Peyer's patch (tissue), 4 donors: ENCODE data around the gene RPA1. TPM values are rescaled to one million over a fixed set of nuclear protein-coding genes. Genes with fewer than 3 reads are reported as not detected.
A peak's percentile ranks its signal among the peaks of the same experiment; 100 is the strongest.

ENCODE experiments used
- DNase-seq, 3 donors: peaks; one replicate each; pipeline ENCODE4 v3.0.0-alpha.2; 2017 to 2019
- H3K27ac ChIP-seq, 4 donors: fragments of 200-600 bp; sonication (generic); one replicate each; pipeline ENCODE4 v1.5.1; 2016 to 2019
- H3K27me3 ChIP-seq, 2 donors: fragments of 200-600 bp; sonication (generic); one replicate each; pipeline ENCODE4 v1.5.1; 2019
- H3K36me3 ChIP-seq, 3 donors: fragments of 200-600 bp; sonication (generic); one replicate each; pipeline ENCODE4 v1.5.1; 2016 to 2019
- H3K4me1 ChIP-seq, 4 donors: fragments of 200-600 bp; sonication (generic); one replicate each; pipeline ENCODE4 v1.5.1; 2016 to 2019
- H3K4me3 ChIP-seq, 4 donors: fragments of 200-600 bp; sonication (generic); 1 replicate in 3 of 4; 2 replicates in 1 of 4; pipeline ENCODE4 v1.5.1; 2016 to 2019; ENCODE audit warnings: mild to moderate bottlenecking in 1 of 4
- H3K9me3 ChIP-seq, 4 donors: fragments of 200-600 bp; sonication (generic); one replicate each; pipeline ENCODE4 v1.5.1; 2016 to 2019; ENCODE audit warnings: mild to moderate bottlenecking in 1 of 4
- CTCF ChIP-seq, 6 experiments: fragments of 450-650 bp in 4 of 6; fragments of 200-600 bp in 2 of 6; sonication (generic) in 1 of 6; IDR thresholded peaks; one replicate each; pipeline ENCODE4 v1.5.1; 2017 to 2019; ENCODE audit warnings: antibody characterized with exemption in 6 of 6, mild to moderate bottlenecking in 3 of 6, moderate library complexity in 1 of 6
- POLR2A ChIP-seq, 2 donors: fragments of 450-650 bp; IDR thresholded peaks; one replicate each; pipeline ENCODE4 v1.5.1; 2017; ENCODE audit warnings: antibody characterized with exemption in 2 of 2, mild to moderate bottlenecking in 2 of 2, moderate library complexity in 2 of 2
- total RNA-seq, 4 donors: library from RNA; depleted of rRNA; stranded (reverse); fragments of >200 nt; gene quantifications; one replicate each; pipeline ENCODE4 v1.1.0, GENCODE V29; 2016

RPA1 gene
- total RNA-seq, 4 donors from 2014 or later: 17.2 to 32.2 (median 26.0) TPM

DNA sequence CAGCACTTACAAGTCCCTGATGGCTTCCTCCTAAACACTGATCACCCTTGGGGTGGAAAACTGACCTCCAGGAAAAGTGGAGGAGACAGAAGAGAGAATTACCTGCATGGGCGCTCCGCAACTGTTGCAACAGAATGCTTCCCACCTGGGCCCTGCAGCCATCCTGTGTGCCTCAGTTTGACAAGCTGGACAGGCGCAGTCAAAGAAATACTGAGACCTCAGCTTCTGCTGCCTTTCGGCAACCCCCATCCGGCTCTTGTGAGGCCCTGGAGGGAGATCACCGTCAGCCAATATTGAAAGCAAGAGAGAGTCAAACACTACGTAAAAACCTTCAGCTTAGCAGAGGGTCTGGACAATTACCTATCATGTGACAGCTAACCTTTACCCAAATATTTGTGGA, 43.1 kb upstream of the RPA1 start:
- no peaks in the 10 kb centered on the region for H3K27me3 ChIP-seq
- peaks cover 0 to 16% (median 0%) of the 10 kb centered on the region in 3 donors for H3K36me3 ChIP-seq
- no peaks in the 10 kb centered on the region for H3K9me3 ChIP-seq
- DNase-seq: no peak
- peak overlapping the region; percentile 47 to 87 (median 80) for H3K27ac ChIP-seq
- no peak for TF ChIP-seq CTCF (IDR thresholded peaks at IDR 0.05)
- no peak for TF ChIP-seq POLR2A (IDR thresholded peaks at IDR 0.05)
- no peak overlapping the region for H3K4me3 ChIP-seq
- H3K4me1 ChIP-seq: peaks cover 4 to 24% (median 11%) of the 10 kb centered on the region in 4 donors

DNA sequence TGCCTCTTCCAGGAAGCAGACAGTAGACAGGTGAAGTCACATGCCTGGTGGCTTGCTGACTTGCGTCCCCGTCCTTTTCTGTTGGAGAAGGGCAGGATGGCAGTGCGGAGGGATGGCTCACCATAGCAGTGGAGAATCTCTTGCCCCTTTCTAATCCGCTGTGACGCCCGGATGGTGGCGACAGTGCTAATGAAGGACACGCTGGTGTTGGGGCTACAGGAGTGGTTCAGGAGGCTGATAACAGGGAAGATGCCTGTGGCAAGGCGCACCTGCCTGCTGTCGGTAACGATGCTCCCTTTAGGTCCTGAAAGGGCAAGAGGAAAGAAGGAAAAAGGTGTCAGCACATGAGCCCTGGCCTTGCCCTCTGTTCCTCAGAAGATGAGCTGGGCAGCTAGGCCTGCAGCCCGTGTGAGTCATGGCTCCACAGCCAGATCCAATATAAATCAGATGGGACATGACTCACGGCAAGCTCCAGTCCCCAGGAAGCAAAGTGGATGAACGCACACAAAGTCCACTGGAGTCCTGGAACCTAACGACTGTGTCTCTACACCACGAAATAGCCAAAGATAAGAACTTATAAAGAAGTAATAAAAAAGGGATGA, 42.4 kb upstream of the RPA1 start:
- no peak for TF ChIP-seq CTCF (IDR thresholded peaks at IDR 0.05)
- TF ChIP-seq POLR2A (IDR thresholded peaks at IDR 0.05): peak in 1 of 2 donors; percentile 71
- Histone ChIP-seq H3K4me3 (no peak overlapping the region), H3K4me1 (peaks cover 4 to 22% (median 8%) of the 10 kb centered on the region in 4 donors), H3K27ac (peak overlapping the region; percentile 47 to 87 (median 80)), H3K9me3 (no peaks in the 10 kb centered on the region), H3K27me3 (no peaks in the 10 kb centered on the region), H3K36me3 (peaks cover 0 to 10% (median 0%) of the 10 kb centered on the region in 3 donors)
- DNase-seq: peak in 2 of 3 donors; percentile 83 to 91

DNA sequence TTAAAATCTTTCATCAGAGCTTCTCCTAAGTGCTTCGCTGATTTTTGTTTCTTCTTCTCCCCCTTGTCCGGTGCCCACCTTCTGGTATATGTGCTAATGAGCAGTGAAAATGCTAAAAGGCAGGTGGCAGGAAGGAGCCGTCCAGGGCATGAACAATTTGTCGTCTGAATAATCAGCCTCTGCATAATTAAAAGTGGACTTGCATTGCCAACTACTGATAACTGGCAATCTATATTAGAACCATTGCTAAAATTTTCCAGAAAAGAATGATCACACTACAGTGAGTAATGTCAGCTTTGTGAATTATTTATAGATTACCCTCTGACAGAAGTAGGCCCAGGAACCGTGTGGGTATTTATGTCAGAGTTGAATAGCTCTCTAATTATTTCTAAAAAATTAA, 39.9 kb upstream of the RPA1 start:
- Histone ChIP-seq H3K4me3 (no peak overlapping the region), H3K36me3 (no peaks in the 10 kb centered on the region), H3K4me1 (peaks cover 0 to 22% (median 4%) of the 10 kb centered on the region in 4 donors), H3K27ac (peak overlapping the region in 1 of 4 donors; percentile 10), H3K27me3 (no peaks in the 10 kb centered on the region), H3K9me3 (no peaks in the 10 kb centered on the region)
- no peak for DNase-seq
- peak in 2 of 6 experiments; percentile 13 to 30 for TF ChIP-seq CTCF (IDR thresholded peaks at IDR 0.05)
- no peak for TF ChIP-seq POLR2A (IDR thresholded peaks at IDR 0.05)

DNA sequence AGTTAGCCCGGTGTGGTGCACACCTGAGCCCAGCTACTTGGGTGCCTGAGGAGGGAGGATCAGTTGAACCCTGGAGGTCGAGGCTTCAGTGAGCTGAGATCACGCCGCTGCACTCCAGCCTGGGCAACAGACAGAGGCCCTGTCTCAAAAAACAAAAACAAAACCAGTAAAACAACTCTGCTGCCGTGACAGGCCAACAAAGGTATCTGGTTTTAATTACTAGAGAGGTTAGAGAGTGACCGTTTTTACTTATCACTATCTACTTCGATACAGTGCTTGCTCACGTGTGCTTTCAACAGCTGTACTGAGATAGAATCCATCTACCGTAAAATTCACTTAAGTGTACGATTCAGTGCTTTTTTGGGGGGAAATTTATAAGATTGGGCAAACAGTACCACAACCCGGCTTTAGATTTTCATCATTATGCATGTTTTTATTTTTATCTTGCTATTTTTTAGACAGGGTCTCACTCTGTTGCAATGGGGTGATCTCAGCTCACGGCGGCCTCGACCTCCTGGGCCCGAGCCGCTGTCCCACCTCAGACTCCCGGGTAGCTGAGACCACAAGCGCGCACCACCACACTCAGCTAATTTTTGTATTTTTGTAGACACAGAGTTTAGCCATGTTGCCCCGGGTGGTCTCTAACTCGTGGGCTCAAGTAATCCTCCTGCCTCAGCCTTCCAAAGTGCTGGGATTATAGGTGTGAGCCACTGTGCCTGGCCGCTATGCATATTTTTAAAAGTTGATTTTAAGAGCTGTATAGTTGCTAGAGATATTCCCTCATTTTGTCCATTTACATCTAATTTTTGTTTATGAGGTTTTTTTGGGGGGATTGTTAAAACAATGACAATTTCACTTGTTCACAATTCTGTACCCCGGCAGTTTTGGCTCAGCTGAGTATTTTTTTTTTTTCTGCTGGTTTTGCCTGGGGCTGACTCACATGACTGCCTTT, 37.0 kb upstream of the RPA1 start:
- peak in 1 of 3 donors; percentile 10 for DNase-seq
- Histone ChIP-seq H3K27ac (no peak overlapping the region), H3K36me3 (no peaks in the 10 kb centered on the region), H3K9me3 (no peaks in the 10 kb centered on the region), H3K4me3 (no peak overlapping the region), H3K4me1 (no peaks in the 10 kb centered on the region), H3K27me3 (no peaks in the 10 kb centered on the region)
- TF ChIP-seq POLR2A (IDR thresholded peaks at IDR 0.05) (no peak), CTCF (IDR thresholded peaks at IDR 0.05) (no peak)

GRCh38 chr17:1793447-1793806, 36.4 kb upstream of the RPA1 start:
- no peaks in the 10 kb centered on the region for H3K27me3 ChIP-seq
- TF ChIP-seq POLR2A (IDR thresholded peaks at IDR 0.05) (no peak), CTCF (IDR thresholded peaks at IDR 0.05) (no peak)
- H3K27ac ChIP-seq: no peak overlapping the region
- no peaks in the 10 kb centered on the region for H3K36me3 ChIP-seq
- H3K9me3 ChIP-seq: no peaks in the 10 kb centered on the region
- peak in 1 of 3 donors; percentile 42 for DNase-seq
- H3K4me3 ChIP-seq: no peak overlapping the region
- H3K4me1 ChIP-seq: no peaks in the 10 kb centered on the region
